HepG2 (cell line): Measurements from ENCODE around the gene PFN1. TPM values are rescaled to one million over a fixed set of nuclear protein-coding genes. Genes with fewer than 3 reads are reported as not detected.

Experiments
- AGO1 ChIP-seq: fragments of 200-400 bp; formaldehyde crosslinking; IDR thresholded peaks from 2 replicates; pipeline ENCODE4 v1.6.1; 2017; ENCODE audit warnings: mild to moderate bottlenecking, low read depth, low read length, moderate library complexity; ENCODE audit not compliant: poor library complexity, severe bottlenecking
- ERF ChIP-seq: IDR thresholded peaks from 2 replicates; pipeline ENCODE4 v1.6.1; 2018; ENCODE audit warnings: missing biosample characterization, missing genetic modification reagents
- FOXJ3 ChIP-seq: sonication (generic); formaldehyde crosslinking; IDR thresholded peaks from 2 replicates; pipeline ENCODE4 v1.4.0; 2020; ENCODE audit warnings: missing genetic modification reagents, mild to moderate bottlenecking, borderline replicate concordance
- KAT2B ChIP-seq: fragments of 150-350 bp; IDR thresholded peaks from 2 replicates; pipeline ENCODE4 v1.6.1; 2014; ENCODE audit warnings: low read depth, low read length, borderline replicate concordance
- MEIS2 ChIP-seq: sonication (generic); formaldehyde crosslinking; IDR thresholded peaks from 2 replicates; pipeline ENCODE4 v1.9.0; 2021; ENCODE audit warnings: mild to moderate bottlenecking, missing genetic modification reagents
- NKX3-1 ChIP-seq: sonication (generic); formaldehyde crosslinking; IDR thresholded peaks from 2 replicates; pipeline ENCODE4 v1.5.0; 2020; ENCODE audit warnings: missing genetic modification reagents
- TP53 ChIP-seq: sonication (generic); formaldehyde crosslinking; conservative IDR thresholded peaks from 2 replicates; pipeline ENCODE4 v1.4.0; 2020; ENCODE audit warnings: missing genetic modification reagents
- ZKSCAN1 ChIP-seq: fragments of 150-350 bp; IDR thresholded peaks from 2 replicates; pipeline ENCODE4 v1.6.1; 2014; ENCODE audit warnings: low read length
- ZNF10 ChIP-seq: sonication (generic); formaldehyde crosslinking; IDR thresholded peaks from 2 replicates; pipeline ENCODE4 v1.4.0; 2020; ENCODE audit warnings: mild to moderate bottlenecking, low read depth, missing genetic modification reagents, borderline replicate concordance
- ZNF207 ChIP-seq: fragments of 450-650 bp; IDR thresholded peaks from 2 replicates; pipeline ENCODE4 v1.6.1; 2016; ENCODE audit warnings: antibody characterized with exemption, borderline replicate concordance
- ZNF274 ChIP-seq: sonication (generic); formaldehyde crosslinking; IDR thresholded peaks from 2 replicates; pipeline ENCODE4 v1.5.1; 2020; ENCODE audit warnings: mild to moderate bottlenecking, missing genetic modification reagents
- ZNF468 ChIP-seq: sonication (generic); formaldehyde crosslinking; IDR thresholded peaks from 2 replicates; pipeline ENCODE4 v1.8.0; 2022; ENCODE audit warnings: mild to moderate bottlenecking, moderate library complexity, missing genetic modification reagents
- ZNF713 ChIP-seq: sonication (generic); formaldehyde crosslinking; IDR thresholded peaks from 2 replicates; pipeline ENCODE4 v1.4.0; 2020; ENCODE audit warnings: mild to moderate bottlenecking, missing genetic modification reagents
- ZNF816 ChIP-seq: sonication (generic); formaldehyde crosslinking; IDR thresholded peaks from 2 replicates; pipeline ENCODE4 v1.8.0; 2022; ENCODE audit warnings: missing genetic modification reagents, mild to moderate bottlenecking, borderline replicate concordance
- ZUFSP ChIP-seq: sonication (generic); formaldehyde crosslinking; IDR thresholded peaks from 2 replicates; pipeline ENCODE4 v1.9.0; 2021; ENCODE audit warnings: missing genetic modification reagents, mild to moderate bottlenecking, borderline replicate concordance
- polyA plus RNA-seq, 8 experiments: library from polyadenylated mRNA; depleted of rRNA in 3 of 8; stranded (reverse) in 7 of 8; unstranded in 1 of 8; fragments of >200 nt; fragmentation: Illumina TruSeq in 4 of 8; extraction: Trizol in 4 of 8; gene quantifications; 2 replicates each; pipeline versions ENCODE4 v1.2.1 to v1.2.3, GENCODE V29; 2011 to 2016; ENCODE audit warnings: low read depth in 4 of 8, missing spikeins in 1 of 8, mixed read lengths in 1 of 8; ENCODE audit not compliant: insufficient read depth in 1 of 8
- total RNA-seq, 5 experiments: library from RNA; depleted of rRNA; stranded (reverse); fragments of >200 nt; fragmentation: Illumina TruSeq; extraction: Trizol; gene quantifications; 2 replicates each; pipeline ENCODE4 v1.2.3, GENCODE V29; 2016; ENCODE audit warnings: low read depth in 1 of 5
- TF ChIP-seq, protein P1 (sequence below): sonication (generic); formaldehyde crosslinking; IDR thresholded peaks from 2 replicates; pipeline ENCODE4 v1.4.0; 2020; ENCODE audit warnings: missing genetic modification reagents, mild to moderate bottlenecking, borderline replicate concordance
- TF ChIP-seq, protein P2 (sequence below): sonication (generic); formaldehyde crosslinking; IDR thresholded peaks from 2 replicates; pipeline ENCODE4 v1.5.0; 2020; ENCODE audit warnings: mild to moderate bottlenecking, missing genetic modification reagents
- TF ChIP-seq, protein P3 (sequence below): fragments of 450-650 bp; IDR thresholded peaks from 2 replicates; pipeline ENCODE4 v1.6.1; 2017; ENCODE audit warnings: mild to moderate bottlenecking

Gene PFN1
- total and polyA plus RNA-seq, 2 of the 13 experiments (the other 11 are each of a cell fraction or from before 2014, with no cell fraction given), result 494 to 613 TPM

- TF ChIP-seq, protein P1, sequence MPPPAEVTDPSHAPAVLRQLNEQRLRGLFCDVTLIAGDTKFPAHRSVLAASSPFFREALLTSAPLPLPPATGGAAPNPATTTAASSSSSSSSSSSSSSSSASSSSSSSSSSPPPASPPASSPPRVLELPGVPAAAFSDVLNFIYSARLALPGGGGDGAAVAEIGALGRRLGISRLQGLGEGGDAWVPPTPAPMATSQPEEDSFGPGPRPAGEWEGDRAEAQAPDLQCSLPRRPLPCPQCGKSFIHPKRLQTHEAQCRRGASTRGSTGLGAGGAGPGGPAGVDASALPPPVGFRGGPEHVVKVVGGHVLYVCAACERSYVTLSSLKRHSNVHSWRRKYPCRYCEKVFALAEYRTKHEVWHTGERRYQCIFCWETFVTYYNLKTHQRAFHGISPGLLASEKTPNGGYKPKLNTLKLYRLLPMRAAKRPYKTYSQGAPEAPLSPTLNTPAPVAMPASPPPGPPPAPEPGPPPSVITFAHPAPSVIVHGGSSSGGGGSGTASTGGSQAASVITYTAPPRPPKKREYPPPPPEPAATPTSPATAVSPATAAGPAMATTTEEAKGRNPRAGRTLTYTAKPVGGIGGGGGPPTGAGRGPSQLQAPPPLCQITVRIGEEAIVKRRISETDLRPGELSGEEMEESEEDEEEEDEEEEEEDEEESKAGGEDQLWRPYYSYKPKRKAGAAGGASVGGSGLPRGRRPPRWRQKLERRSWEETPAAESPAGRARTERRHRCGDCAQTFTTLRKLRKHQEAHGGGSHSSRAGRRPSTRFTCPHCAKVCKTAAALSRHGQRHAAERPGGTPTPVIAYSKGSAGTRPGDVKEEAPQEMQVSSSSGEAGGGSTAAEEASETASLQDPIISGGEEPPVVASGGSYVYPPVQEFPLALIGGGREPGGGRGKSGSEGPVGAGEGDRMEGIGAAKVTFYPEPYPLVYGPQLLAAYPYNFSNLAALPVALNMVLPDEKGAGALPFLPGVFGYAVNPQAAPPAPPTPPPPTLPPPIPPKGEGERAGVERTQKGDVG (CRISPR knock-in tag), result no peak
- no peak for TF ChIP-seq KAT2B
- TF ChIP-seq ZUFSP, result no peak
- TF ChIP-seq ZNF816, result no peak
- TF ChIP-seq AGO1, result peak; percentile 83
- TF ChIP-seq, protein P2, sequence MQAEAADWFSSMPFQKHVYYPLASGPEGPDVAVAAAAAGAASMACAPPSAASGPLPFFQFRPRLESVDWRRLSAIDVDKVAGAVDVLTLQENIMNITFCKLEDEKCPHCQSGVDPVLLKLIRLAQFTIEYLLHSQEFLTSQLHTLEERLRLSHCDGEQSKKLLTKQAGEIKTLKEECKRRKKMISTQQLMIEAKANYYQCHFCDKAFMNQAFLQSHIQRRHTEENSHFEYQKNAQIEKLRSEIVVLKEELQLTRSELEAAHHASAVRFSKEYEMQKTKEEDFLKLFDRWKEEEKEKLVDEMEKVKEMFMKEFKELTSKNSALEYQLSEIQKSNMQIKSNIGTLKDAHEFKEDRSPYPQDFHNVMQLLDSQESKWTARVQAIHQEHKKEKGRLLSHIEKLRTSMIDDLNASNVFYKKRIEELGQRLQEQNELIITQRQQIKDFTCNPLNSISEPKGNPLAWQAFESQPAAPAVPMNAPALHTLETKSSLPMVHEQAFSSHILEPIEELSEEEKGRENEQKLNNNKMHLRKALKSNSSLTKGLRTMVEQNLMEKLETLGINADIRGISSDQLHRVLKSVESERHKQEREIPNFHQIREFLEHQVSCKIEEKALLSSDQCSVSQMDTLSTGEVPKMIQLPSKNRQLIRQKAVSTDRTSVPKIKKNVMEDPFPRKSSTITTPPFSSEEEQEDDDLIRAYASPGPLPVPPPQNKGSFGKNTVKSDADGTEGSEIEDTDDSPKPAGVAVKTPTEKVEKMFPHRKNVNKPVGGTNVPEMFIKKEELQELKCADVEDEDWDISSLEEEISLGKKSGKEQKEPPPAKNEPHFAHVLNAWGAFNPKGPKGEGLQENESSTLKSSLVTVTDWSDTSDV (CRISPR knock-in tag), result peak; percentile 62; the same call in 1 of the 2 replicates
- TF ChIP-seq ERF (CRISPR knock-in tag), result peak; percentile 46; the same call in 1 of the 2 replicates
- no peak for TF ChIP-seq ZNF207
- no peak for TF ChIP-seq NKX3-1 (CRISPR knock-in tag)
- 0 out of 2 replicates have a peak, but pooled peaks have one; percentile 22 for TF ChIP-seq ZKSCAN1
- no peak for TF ChIP-seq TP53 (CRISPR knock-in tag)
- TF ChIP-seq ZNF713 (CRISPR knock-in tag), result no peak
- no peak for TF ChIP-seq ZNF468 (CRISPR knock-in tag)
- no peak for TF ChIP-seq ZNF10
- TF ChIP-seq FOXJ3 (CRISPR knock-in tag), result no peak
- no peak for TF ChIP-seq ZNF274 (CRISPR knock-in tag)
- TF ChIP-seq MEIS2 (CRISPR knock-in tag), result no peak
- TF ChIP-seq, protein P3, sequence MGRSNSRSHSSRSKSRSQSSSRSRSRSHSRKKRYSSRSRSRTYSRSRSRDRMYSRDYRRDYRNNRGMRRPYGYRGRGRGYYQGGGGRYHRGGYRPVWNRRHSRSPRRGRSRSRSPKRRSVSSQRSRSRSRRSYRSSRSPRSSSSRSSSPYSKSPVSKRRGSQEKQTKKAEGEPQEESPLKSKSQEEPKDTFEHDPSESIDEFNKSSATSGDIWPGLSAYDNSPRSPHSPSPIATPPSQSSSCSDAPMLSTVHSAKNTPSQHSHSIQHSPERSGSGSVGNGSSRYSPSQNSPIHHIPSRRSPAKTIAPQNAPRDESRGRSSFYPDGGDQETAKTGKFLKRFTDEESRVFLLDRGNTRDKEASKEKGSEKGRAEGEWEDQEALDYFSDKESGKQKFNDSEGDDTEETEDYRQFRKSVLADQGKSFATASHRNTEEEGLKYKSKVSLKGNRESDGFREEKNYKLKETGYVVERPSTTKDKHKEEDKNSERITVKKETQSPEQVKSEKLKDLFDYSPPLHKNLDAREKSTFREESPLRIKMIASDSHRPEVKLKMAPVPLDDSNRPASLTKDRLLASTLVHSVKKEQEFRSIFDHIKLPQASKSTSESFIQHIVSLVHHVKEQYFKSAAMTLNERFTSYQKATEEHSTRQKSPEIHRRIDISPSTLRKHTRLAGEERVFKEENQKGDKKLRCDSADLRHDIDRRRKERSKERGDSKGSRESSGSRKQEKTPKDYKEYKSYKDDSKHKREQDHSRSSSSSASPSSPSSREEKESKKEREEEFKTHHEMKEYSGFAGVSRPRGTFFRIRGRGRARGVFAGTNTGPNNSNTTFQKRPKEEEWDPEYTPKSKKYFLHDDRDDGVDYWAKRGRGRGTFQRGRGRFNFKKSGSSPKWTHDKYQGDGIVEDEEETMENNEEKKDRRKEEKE, result no peak
Measured at GRCh38 chr17:4967539-4968485, 19.5 kb upstream of the PFN1 start, which contains the start of gene SPAG7 (continued).
